ENCODE data around the gene AMBP.
"Not testable (repeated sequence)": the region's sequence is repeated elsewhere in the genome, so short reads cannot be mapped to it uniquely, and the experiment has no call there.

The AMBP gene

GRCh38 chr9:114053246-114054005 lies 24.7 kb downstream of the AMBP start:
- no peak for DNase-seq (ENCODE audit: extremely low read depth in 1 of 2, low read depth in 1 of 2)

GRCh38 chr9:114051706-114052105 lies 26.4 kb downstream of the AMBP start:
- DNase-seq (ENCODE audit: extremely low read depth in 1 of 2, low read depth in 1 of 2): no peak

- DNase-seq (ENCODE audit: extremely low read depth in 1 of 2, low read depth in 1 of 2): no peak
Observed at GRCh38 chr9:114051281-114051680, 26.8 kb downstream of the AMBP start.

- no peak for DNase-seq (ENCODE audit: extremely low read depth in 1 of 2, low read depth in 1 of 2)
Observed at GRCh38 chr9:114050646-114051045, 27.5 kb downstream of the AMBP start.

- DNase-seq (ENCODE audit: extremely low read depth in 1 of 2, low read depth in 1 of 2): no peak
Observed at GRCh38 chr9:114050226-114050568, 27.9 kb downstream of the AMBP start.

- no peak for DNase-seq (ENCODE audit: extremely low read depth in 1 of 2, low read depth in 1 of 2)
Observed at GRCh38 chr9:114049441-114050225, 28.5 kb downstream of the AMBP start.

GRCh38 chr9:114048533-114049415 lies 29.3 kb downstream of the AMBP start:
- no peak for DNase-seq (ENCODE audit: extremely low read depth in 1 of 2, low read depth in 1 of 2)

- no peak for DNase-seq (ENCODE audit: extremely low read depth in 1 of 2, low read depth in 1 of 2)
Observed at GRCh38 chr9:114047717-114048116, 30.4 kb downstream of the AMBP start.

- no peak for DNase-seq (ENCODE audit: extremely low read depth in 1 of 2, low read depth in 1 of 2)
Observed at GRCh38 chr9:114046875-114047274, 31.2 kb downstream of the AMBP start.

- no peak for DNase-seq (ENCODE audit: extremely low read depth in 1 of 2, low read depth in 1 of 2)
Observed at GRCh38 chr9:114046237-114046755, 31.8 kb downstream of the AMBP start.

- DNase-seq (ENCODE audit: extremely low read depth in 1 of 2, low read depth in 1 of 2): not testable (repeated sequence)
Observed at GRCh38 chr9:114043660-114044059, 34.4 kb downstream of the AMBP start.

GRCh38 chr9:114039484-114039883 lies 38.6 kb downstream of the AMBP start:
- DNase-seq (ENCODE audit: extremely low read depth in 1 of 2, low read depth in 1 of 2): no peak

- DNase-seq (ENCODE audit: extremely low read depth in 1 of 2, low read depth in 1 of 2): no peak
Observed at GRCh38 chr9:114038724-114039313, 39.3 kb downstream of the AMBP start.

- DNase-seq (ENCODE audit: extremely low read depth in 1 of 2, low read depth in 1 of 2): no peak
Observed at GRCh38 chr9:114037961-114038723, 40.0 kb downstream of the AMBP start.

- DNase-seq (ENCODE audit: extremely low read depth in 1 of 2, low read depth in 1 of 2): no peak
Observed at GRCh38 chr9:114037249-114037648, 40.9 kb downstream of the AMBP start.

- no peak for DNase-seq (ENCODE audit: extremely low read depth in 1 of 2, low read depth in 1 of 2)
Observed at GRCh38 chr9:114035845-114036801, 42.0 kb downstream of the AMBP start.

GRCh38 chr9:114035221-114035844 lies 42.8 kb downstream of the AMBP start:
- DNase-seq (ENCODE audit: extremely low read depth in 1 of 2, low read depth in 1 of 2): no peak

- no peak for DNase-seq (ENCODE audit: extremely low read depth in 1 of 2, low read depth in 1 of 2)
Observed at GRCh38 chr9:114034661-114035062, 43.4 kb downstream of the AMBP start.
